H1 (cell line): ENCODE measurements around the gene DNM2. TPM values are rescaled to one million over a fixed set of nuclear protein-coding genes. Genes with fewer than 3 reads are reported as not detected.
A peak's percentile ranks its signal among the peaks of the same experiment; 100 is the strongest.

Source experiments
- EGR1 ChIP-seq: IDR thresholded peaks from 2 replicates; pipeline ENCODE4 v1.6.1; 2011; ENCODE audit warnings: low read depth, low read length, borderline replicate concordance
- GABPA ChIP-seq: IDR thresholded peaks from 2 replicates; pipeline ENCODE4 v1.6.1; 2011; ENCODE audit warnings: mild to moderate bottlenecking, low read length, moderate library complexity, borderline replicate concordance; ENCODE audit not compliant: insufficient read depth
- KDM1A ChIP-seq: fragments of 200-600, 300-600 bp; sonication (generic); IDR thresholded peaks from 2 replicates; pipeline ENCODE4 v1.7.1; 2016; ENCODE audit warnings: mild to moderate bottlenecking, low read length, borderline replicate concordance
- RAD21 ChIP-seq, 2 experiments: IDR thresholded peaks in 1 of 2; conservative IDR thresholded peaks in 1 of 2; 2 replicates each; pipeline ENCODE4 v1.6.1; 2011; ENCODE audit warnings: low read depth in 2 of 2, low read length in 2 of 2, improper control_type of control experiment in 1 of 2, inconsistent platforms in 1 of 2, mild to moderate bottlenecking in 1 of 2, moderate library complexity in 1 of 2
- TBP ChIP-seq: IDR thresholded peaks from 2 replicates; pipeline ENCODE4 v1.6.1; 2011; ENCODE audit warnings: low read depth, low read length, improper control_type of control experiment
- ZNF274 ChIP-seq: IDR thresholded peaks from 2 replicates; pipeline ENCODE4 v1.7.0; 2012; ENCODE audit warnings: low read length, borderline replicate concordance; ENCODE audit errors: extremely low read depth
- polyA plus RNA-seq, 7 experiments: library from polyadenylated mRNA; depleted of rRNA in 3 of 7; stranded (reverse) in 5 of 7; unstranded in 2 of 7; fragments of >200 nt in 5 of 7; fragments of 200-250 nt in 2 of 7; gene quantifications; 1 replicate in 5 of 7; 2 replicates in 1 of 7; 4 replicates in 1 of 7; pipeline versions ENCODE4 v1.2.1 to v1.2.3, GENCODE V29; 2011 to 2013; ENCODE audit warnings: missing spikeins in 2 of 7, mixed read lengths in 2 of 7
- total RNA-seq: library from RNA; stranded (reverse); fragmentation: NEBNext Ultra II Directional; extraction: Animal tissue kit (Norgen Biotek cat#: 25700); gene quantifications from 2 replicates; pipeline ENCODE4 v1.2.1, GENCODE V29; 2021

DNM2 gene
- total and polyA plus RNA-seq, 2 of the 8 experiments (the other 6 are each of a cell fraction or from before 2014, with no cell fraction given): 61.9 to 120 TPM

GRCh38 chr19:10699650-10700335 lies 18.1 kb upstream of the DNM2 start (continued):
- TF ChIP-seq GABPA (no peak), ZNF274 (no peak), EGR1 (no peak), TBP (no peak), RAD21 (IDR thresholded peaks at IDR 0.05 in 1 of 2, conservative IDR thresholded peaks at IDR 0.05 in 1 of 2; ENCODE audit: low read depth in 2 of 2, low read length in 2 of 2) (peak; percentile 79 to 83), KDM1A (peak; percentile 89)
